ENCODE measurements around the gene USP32. TPM values are rescaled to one million over a fixed set of nuclear protein-coding genes. Genes with fewer than 3 reads are reported as not detected.
"Not testable (repeated sequence)": the region's sequence is repeated elsewhere in the genome, so short reads cannot be mapped to it uniquely, and the experiment has no call there.

USP32 gene
- total and polyA plus RNA-seq, 4 donors, result 11.6 to 103 (median 42.9) TPM

DNA sequence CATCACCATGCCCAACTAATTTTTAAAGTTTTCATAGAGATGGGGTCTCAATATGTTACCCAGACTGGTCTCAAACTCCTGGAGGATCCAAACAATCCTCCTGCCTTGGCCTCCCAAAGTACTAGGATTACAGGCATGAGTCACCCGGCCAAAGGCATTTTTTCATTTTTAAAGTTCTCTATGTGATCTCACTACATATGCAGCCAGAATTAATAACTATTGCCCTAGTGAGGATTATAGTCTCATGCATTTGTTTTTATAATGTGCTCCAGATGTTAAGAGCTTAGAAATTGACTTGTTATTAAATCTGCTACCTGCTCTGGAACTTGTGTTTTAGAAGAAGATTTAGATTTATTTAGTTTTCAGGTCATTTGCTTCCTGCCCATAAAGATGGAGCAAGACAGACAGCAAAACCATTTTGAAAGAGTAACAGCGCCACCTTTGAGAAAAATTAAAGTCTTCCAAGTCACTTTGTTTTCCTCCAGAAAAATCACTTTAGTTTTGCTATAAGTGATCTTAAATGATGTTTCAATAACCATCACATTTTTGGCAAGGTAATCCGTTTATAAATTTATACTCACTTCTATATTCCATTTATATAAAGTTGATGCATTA is 162.6 kb downstream of the USP32 start (continued):
- TF ChIP-seq, protein P1, sequence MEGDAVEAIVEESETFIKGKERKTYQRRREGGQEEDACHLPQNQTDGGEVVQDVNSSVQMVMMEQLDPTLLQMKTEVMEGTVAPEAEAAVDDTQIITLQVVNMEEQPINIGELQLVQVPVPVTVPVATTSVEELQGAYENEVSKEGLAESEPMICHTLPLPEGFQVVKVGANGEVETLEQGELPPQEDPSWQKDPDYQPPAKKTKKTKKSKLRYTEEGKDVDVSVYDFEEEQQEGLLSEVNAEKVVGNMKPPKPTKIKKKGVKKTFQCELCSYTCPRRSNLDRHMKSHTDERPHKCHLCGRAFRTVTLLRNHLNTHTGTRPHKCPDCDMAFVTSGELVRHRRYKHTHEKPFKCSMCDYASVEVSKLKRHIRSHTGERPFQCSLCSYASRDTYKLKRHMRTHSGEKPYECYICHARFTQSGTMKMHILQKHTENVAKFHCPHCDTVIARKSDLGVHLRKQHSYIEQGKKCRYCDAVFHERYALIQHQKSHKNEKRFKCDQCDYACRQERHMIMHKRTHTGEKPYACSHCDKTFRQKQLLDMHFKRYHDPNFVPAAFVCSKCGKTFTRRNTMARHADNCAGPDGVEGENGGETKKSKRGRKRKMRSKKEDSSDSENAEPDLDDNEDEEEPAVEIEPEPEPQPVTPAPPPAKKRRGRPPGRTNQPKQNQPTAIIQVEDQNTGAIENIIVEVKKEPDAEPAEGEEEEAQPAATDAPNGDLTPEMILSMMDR (IDR thresholded peaks at IDR 0.05; ENCODE audit: low read depth, low read length, missing input control), result no peak
- no peak for TF ChIP-seq RAD21 (IDR thresholded peaks at IDR 0.05)

DNA sequence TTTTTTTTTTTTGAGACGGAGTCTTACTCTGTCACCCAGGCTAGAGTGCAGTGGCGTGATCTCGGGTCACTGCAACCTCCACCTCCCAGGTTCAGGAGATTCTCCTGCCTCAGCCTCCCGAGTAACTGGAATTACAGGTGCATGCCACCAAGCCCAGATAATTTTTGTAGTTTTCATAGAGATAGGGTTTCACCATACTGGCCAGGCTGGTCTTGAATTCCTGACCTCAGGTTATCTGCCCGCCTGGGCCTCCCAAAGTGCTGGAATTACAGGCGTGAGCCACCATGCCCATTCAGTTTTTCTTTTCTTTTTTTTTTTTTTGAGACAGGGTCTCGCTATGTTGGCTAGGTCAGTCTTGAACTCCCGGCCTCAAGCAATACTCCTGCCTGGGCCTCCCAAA is 164.7 kb downstream of the USP32 start:
- H3K27ac ChIP-seq (ENCODE audit: low read depth in 1 of 2, low read length in 2 of 2); DNase-seq (ENCODE audit: low spot score); H3K27me3 ChIP-seq (ENCODE audit: control insufficient read depth in 4 of 4, insufficient read depth in 4 of 4, low read length in 3 of 4); H3K4me1 ChIP-seq (ENCODE audit: control insufficient read depth in 4 of 4, insufficient read depth in 4 of 4, low read length in 3 of 4); H3K9me3 ChIP-seq (ENCODE audit: control insufficient read depth in 4 of 4, low read length in 3 of 4); H3K4me3 ChIP-seq (ENCODE audit: low read depth in 1 of 3, low read length in 3 of 3); H3K9ac ChIP-seq (ENCODE audit: low read depth in 1 of 2, low read length in 2 of 2): not testable (repeated sequence)
- WGBS, result 96% methylated on average over 8 of the region's 8 CpGs
- peaks cover 5 to 21% (median 18%) of the 10 kb centered on the region in 4 donors for H3K36me3 ChIP-seq (ENCODE audit: control insufficient read depth in 4 of 4, insufficient read depth in 3 of 4, low read depth in 1 of 4, low read length in 3 of 4)

DNA sequence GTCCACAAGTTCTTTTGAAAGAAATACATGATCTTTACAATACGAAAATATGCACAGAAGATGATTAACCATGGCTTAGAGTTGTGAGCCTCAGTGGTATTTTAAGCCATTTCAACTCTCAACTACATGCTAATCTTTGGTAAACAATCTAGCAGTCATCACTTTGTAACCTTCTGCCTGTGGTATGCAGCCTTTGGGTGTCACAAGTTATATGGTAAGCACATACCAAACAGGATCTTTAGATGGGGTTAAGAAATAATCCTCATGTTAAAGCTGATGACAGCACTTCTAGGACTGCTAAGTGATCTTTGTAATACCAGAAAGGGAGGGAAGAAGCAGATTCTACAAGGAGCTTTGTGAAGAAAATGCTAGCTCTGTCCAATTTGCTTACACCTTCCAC is 167.9 kb downstream of the USP32 start:
- DNase-seq (ENCODE audit: low spot score), result no peak
- Histone ChIP-seq H3K4me1 (ENCODE audit: control insufficient read depth in 4 of 4, insufficient read depth in 4 of 4, low read length in 3 of 4) (no peaks in the 10 kb centered on the region), H3K27ac (ENCODE audit: low read depth in 1 of 2, low read length in 2 of 2) (no peak overlapping the region), H3K9ac (ENCODE audit: low read depth in 1 of 2, low read length in 2 of 2) (no peak overlapping the region), H3K9me3 (ENCODE audit: control insufficient read depth in 4 of 4, low read length in 3 of 4) (no peaks in the 10 kb centered on the region), H3K36me3 (ENCODE audit: control insufficient read depth in 4 of 4, insufficient read depth in 3 of 4, low read depth in 1 of 4, low read length in 3 of 4) (peaks cover 8 to 33% (median 24%) of the 10 kb centered on the region in 4 donors), H3K4me3 (ENCODE audit: low read depth in 1 of 3, low read length in 3 of 3) (no peak overlapping the region), H3K27me3 (ENCODE audit: control insufficient read depth in 4 of 4, insufficient read depth in 4 of 4, low read length in 3 of 4) (no peaks in the 10 kb centered on the region)
- WGBS, result 98% methylated on average over 1 of the region's 1 CpG
- TF ChIP-seq RAD21 (IDR thresholded peaks at IDR 0.05), result no peak
- TF ChIP-seq, protein P2, sequence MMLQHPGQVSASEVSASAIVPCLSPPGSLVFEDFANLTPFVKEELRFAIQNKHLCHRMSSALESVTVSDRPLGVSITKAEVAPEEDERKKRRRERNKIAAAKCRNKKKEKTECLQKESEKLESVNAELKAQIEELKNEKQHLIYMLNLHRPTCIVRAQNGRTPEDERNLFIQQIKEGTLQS (IDR thresholded peaks at IDR 0.05), result no peak
- TF ChIP-seq RXRA (IDR thresholded peaks at IDR 0.05), result no peak
- TF ChIP-seq HNF4G (IDR thresholded peaks at IDR 0.05), result no peak
- no peak for TF ChIP-seq FOXA2 (IDR thresholded peaks at IDR 0.05)
- no peak for TF ChIP-seq TAF1 (conservative IDR thresholded peaks at IDR 0.05)
- TF ChIP-seq GABPA (IDR thresholded peaks at IDR 0.05 in 1 of 2, conservative IDR thresholded peaks at IDR 0.05 in 1 of 2), result no peak
- TF ChIP-seq EGR1 (IDR thresholded peaks at IDR 0.05; ENCODE audit: low read depth in 2 of 2), result no peak
- no peak for TF ChIP-seq YY1 (IDR thresholded peaks at IDR 0.05)
- no peak for TF ChIP-seq JUND (IDR thresholded peaks at IDR 0.05)
- no peak for TF ChIP-seq HNF4A (conservative IDR thresholded peaks at IDR 0.05)
- no peak for TF ChIP-seq FOXA1 (IDR thresholded peaks at IDR 0.05)
- TF ChIP-seq SP1 (IDR thresholded peaks at IDR 0.05), result no peak
- no peak for TF ChIP-seq NR2F2 (IDR thresholded peaks at IDR 0.05)
- TF ChIP-seq, protein P3, sequence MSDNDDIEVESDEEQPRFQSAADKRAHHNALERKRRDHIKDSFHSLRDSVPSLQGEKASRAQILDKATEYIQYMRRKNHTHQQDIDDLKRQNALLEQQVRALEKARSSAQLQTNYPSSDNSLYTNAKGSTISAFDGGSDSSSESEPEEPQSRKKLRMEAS (IDR thresholded peaks at IDR 0.05), result no peak
- TF ChIP-seq, protein P4, sequence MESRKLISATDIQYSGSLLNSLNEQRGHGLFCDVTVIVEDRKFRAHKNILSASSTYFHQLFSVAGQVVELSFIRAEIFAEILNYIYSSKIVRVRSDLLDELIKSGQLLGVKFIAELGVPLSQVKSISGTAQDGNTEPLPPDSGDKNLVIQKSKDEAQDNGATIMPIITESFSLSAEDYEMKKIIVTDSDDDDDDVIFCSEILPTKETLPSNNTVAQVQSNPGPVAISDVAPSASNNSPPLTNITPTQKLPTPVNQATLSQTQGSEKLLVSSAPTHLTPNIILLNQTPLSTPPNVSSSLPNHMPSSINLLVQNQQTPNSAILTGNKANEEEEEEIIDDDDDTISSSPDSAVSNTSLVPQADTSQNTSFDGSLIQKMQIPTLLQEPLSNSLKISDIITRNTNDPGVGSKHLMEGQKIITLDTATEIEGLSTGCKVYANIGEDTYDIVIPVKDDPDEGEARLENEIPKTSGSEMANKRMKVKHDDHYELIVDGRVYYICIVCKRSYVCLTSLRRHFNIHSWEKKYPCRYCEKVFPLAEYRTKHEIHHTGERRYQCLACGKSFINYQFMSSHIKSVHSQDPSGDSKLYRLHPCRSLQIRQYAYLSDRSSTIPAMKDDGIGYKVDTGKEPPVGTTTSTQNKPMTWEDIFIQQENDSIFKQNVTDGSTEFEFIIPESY (IDR thresholded peaks at IDR 0.05), result no peak
- TF ChIP-seq, protein P5, sequence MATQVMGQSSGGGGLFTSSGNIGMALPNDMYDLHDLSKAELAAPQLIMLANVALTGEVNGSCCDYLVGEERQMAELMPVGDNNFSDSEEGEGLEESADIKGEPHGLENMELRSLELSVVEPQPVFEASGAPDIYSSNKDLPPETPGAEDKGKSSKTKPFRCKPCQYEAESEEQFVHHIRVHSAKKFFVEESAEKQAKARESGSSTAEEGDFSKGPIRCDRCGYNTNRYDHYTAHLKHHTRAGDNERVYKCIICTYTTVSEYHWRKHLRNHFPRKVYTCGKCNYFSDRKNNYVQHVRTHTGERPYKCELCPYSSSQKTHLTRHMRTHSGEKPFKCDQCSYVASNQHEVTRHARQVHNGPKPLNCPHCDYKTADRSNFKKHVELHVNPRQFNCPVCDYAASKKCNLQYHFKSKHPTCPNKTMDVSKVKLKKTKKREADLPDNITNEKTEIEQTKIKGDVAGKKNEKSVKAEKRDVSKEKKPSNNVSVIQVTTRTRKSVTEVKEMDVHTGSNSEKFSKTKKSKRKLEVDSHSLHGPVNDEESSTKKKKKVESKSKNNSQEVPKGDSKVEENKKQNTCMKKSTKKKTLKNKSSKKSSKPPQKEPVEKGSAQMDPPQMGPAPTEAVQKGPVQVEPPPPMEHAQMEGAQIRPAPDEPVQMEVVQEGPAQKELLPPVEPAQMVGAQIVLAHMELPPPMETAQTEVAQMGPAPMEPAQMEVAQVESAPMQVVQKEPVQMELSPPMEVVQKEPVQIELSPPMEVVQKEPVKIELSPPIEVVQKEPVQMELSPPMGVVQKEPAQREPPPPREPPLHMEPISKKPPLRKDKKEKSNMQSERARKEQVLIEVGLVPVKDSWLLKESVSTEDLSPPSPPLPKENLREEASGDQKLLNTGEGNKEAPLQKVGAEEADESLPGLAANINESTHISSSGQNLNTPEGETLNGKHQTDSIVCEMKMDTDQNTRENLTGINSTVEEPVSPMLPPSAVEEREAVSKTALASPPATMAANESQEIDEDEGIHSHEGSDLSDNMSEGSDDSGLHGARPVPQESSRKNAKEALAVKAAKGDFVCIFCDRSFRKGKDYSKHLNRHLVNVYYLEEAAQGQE (IDR thresholded peaks at IDR 0.05), result no peak
- TF ChIP-seq, protein P1 (IDR thresholded peaks at IDR 0.05; ENCODE audit: low read depth, low read length, missing input control), result no peak
